Measurements from ENCODE around the gene EMC7. TPM values are rescaled to one million over a fixed set of nuclear protein-coding genes. Genes with fewer than 3 reads are reported as not detected.
"Not testable (repeated sequence)": the region's sequence is repeated elsewhere in the genome, so short reads cannot be mapped to it uniquely, and the experiment has no call there.

The EMC7 gene
- total RNA-seq, 1 donor from 2014 or later = 55.6 TPM

DNA sequence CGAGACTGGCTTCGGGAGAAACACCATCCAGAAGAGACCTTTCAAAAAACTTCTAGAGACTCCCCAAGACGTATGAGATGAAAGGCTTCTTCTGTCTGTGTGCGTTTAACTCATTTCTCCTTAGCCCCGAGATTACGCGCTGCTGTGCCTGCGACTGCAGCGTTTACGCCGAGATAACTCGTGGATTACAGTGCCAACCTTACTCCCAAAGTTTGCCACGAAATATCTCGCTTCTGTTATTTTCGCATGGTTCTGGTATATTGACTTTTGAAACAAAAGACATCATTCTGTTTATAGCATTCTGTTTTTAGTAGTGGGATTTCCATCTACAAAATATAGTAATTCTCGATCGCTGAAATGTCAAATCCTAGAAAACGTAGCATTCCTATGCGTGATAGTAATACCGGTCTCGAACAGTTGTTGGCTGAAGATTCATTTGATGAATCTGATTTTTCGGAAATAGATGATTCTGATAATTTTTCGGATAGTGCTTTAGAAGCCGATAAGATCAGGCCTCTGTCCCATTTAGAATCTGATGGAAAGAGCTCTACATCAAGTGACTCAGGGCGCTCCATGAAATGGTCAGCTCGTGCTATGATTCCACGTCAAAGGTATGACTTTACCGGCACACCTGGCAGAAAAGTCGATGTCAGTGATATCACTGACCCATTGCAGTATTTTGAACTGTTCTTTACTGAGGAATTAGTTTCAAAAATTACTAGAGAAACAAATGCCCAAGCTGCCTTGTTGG is 688 bp upstream of the EMC7 start:
- no peak for DNase-seq (ENCODE audit: low spot score)
- intact Hi-C loops (cut with DNase I) = loop anchor here (2.0 to 5.0 kb wide), 3 partner anchors 64 to 265 kb away; partner anchors contain the start of genes AVEN and LPCAT4

DNA sequence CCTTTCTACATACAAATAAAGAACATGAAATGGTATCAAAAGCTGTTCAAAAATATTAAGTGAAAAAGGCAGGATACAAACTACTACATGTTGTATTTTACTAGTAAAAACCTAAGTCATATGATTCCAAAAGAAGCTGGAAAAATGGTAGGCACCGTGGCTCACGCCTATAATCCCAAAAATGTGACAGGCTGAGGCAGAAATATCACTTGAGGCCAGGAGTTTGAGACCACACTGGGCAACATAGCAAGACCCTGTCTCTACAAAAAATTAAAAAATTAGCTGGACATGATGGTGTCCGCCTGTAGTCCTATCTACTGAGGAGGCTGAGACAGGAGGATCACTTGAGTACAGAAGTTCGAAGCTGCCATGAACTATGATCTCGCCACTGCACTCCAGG is 1.7 kb downstream of the EMC7 start:
- intact Hi-C loops (cut with DNase I) = loop anchor here (5.0 kb wide), 2 partner anchors 107 to 267 kb away; partner anchors contain the start of gene LPCAT4
- DNase-seq (ENCODE audit: low spot score) = no peak

DNA sequence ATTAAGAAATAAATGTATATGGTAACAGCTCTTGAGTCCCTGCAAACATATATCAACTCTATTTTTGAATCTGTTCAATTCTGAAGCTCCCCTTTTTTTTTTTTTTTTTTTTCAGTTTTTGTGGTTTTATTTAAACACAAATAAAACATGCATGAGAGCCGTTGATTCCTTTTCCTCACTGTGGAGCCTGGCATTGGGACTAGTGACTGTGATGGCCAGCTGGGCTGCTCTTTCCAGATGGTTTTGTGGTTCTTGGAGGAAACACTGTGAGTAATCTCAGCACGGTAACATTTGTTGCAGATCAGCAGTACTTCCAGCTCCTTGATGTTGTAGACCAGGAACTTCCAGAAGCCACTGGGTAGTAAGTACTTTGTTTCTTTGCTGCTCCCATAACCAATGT is 15.9 kb downstream of the EMC7 start:
- no peak for DNase-seq (ENCODE audit: low spot score)
- intact Hi-C loops (cut with DNase I) = no loop called here

DNA sequence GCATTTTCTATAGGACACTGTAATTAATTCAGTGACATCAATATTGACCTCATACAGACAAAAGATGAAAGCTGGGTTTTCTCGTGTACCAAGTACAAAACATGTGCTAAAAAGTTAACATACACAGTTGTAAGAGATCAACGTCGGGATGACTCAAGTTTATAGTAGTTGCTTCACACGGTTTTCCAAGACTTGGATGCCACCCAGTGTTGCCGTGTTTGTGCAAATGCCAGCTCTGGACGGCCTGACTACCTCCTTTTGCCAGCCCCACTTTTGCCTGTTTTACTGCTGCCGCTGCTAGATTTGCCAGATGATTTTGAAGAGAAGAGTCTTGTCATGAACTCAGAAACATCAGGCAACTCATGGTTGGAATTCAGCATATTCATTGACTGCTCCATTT is 17.6 kb downstream of the EMC7 start:
- intact Hi-C loops (cut with DNase I) = no loop called here
- DNase-seq (ENCODE audit: low spot score) = no peak

DNA sequence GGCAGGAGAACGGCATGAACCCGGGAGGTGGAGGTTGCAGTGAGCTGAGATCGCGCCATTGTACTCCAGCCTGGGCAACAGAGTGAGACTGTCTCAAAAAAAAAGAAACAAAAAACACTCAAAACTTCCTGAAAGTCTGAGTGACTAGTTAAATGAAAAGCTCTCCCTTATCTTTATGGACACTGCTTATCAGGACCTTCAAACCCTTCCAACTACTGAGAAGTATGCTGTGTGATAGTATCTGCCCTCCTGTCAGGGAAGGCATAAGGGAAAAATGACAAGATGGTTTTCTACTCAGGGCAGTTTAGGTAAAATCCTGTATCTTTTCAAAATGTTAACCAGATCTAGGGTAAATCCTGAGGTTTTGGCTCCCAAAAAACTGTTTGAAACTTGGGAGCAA is 21.8 kb downstream of the EMC7 start:
- no peak for DNase-seq (ENCODE audit: low spot score)
- intact Hi-C loops (cut with DNase I) = no loop called here

DNA sequence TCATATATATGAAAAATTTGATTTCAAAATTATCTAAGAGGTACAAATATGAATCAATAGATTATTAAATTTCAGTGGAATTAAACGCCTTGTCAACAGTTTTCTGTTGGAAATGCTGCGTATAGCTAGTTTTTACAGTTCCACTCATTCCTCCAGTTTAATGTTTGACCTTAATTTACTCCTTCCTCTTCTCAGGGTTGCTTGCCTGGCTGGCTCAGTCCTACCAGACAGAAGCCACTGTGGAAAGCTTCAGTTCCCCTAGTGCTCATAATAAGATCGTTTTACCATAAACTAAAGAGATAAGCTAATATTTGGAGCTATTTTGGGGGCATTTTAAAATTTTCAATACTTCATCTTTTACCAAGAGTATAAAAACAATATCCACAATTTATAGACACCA is 22.8 kb downstream of the EMC7 start:
- intact Hi-C loops (cut with DNase I) = no loop called here
- no peak for DNase-seq (ENCODE audit: low spot score)

DNA sequence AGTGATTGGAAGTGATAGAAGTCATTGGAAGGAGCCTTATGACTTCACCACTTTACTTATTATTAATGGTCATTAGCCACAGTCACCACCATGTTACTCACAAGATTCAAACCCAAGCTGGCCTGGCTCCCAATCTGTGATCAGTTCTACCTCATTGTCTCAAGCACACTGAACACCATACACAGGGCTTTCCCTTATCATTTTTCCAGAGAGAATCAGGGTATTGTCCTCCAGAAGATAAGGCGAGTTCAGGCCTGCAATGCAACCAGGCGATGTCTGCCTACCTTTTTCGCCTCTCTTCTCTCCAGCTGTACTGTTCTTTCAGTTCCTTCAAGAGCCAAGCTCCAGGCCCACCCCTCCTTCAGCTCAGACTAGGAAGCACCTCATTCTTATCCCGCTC is 24.9 kb downstream of the EMC7 start:
- intact Hi-C loops (cut with DNase I) = no loop called here
- no peak for DNase-seq (ENCODE audit: low spot score)

DNA sequence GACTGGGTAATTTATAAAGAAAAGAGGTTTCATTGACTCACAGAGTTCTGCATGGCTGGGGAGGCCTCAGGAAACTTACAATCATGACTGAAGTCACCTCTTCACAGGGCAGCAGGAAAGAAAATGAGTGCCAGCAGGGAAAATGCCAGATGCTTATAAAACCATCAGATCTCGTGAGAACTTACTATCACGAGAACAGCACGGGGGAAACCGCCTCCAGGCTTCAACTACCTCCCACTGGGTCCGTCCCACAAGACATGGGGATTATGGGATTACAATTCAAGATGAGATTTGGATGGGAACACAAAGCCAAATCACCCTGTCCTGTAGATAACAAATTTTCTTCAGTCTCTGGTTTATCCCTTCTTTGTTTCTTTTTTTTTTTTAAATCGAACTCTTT is 31.7 kb downstream of the EMC7 start:
- intact Hi-C loops (cut with DNase I) = no loop called here
- no peak for DNase-seq (ENCODE audit: low spot score)

DNA sequence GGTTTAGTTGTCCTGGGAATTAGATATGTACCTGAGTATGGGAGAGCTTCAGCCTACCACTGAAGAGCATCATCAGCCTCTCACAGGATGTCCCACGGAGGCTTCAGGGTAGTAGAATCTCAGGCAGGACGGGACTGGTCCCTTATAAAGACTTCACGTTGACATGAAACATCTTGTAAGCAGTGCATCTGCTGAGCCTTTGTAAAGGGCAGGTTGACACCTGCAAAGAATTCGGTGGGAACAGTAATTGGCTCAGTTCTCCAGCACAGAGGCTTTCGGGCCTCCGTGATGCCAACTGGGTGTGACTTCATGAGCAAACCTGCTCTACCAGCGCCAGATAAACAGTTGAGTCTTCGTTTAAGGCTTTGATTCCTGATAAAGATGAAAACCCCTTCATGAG is 35.7 kb downstream of the EMC7 start:
- no peak for DNase-seq (ENCODE audit: low spot score)
- intact Hi-C loops (cut with DNase I) = no loop called here

DNA sequence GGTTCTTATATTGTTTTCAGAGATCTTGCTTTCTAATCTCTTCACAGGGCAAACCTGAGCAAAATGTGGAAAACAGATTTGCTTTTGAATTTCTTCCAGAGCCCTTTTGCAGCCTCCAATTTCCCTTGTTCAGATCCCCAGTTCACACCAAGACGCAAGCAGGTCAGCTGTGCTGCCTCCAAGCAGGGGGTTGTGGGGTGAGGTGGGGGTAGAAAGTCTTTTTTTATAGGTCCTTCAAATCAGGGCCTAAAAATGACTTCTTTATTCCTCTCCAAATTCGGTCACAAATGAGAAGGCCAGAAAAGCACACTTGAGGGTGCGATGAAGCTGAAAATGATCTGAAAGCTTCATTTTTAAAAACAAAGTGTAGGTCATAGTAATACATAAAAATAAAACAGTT is 36.4 kb downstream of the EMC7 start:
- intact Hi-C loops (cut with DNase I) = no loop called here

DNA sequence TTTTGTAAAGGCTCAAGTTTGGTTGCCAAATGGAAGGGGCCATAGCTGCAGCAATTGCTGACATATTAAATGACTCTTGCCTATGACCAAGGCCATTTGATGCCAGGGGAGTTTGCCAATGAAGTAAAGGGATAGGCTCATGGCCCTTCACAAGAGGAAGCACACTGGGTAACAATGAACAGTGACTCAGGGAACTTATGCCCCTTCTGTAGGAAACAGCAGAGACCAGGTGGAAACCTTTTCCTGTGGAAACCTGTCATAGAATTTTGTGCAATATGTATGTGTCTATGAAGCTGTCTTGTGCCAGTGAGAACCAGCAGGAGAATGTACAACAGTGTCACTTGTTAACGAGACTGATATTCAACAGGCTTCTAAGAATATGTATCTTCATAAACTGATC is 37.2 kb downstream of the EMC7 start:
- intact Hi-C loops (cut with DNase I) = no loop called here
- DNase-seq (ENCODE audit: low spot score) = no peak

More for the DNA sequence above, 36.4 kb downstream of the EMC7 start:
- no peak for DNase-seq (ENCODE audit: low spot score)

DNA sequence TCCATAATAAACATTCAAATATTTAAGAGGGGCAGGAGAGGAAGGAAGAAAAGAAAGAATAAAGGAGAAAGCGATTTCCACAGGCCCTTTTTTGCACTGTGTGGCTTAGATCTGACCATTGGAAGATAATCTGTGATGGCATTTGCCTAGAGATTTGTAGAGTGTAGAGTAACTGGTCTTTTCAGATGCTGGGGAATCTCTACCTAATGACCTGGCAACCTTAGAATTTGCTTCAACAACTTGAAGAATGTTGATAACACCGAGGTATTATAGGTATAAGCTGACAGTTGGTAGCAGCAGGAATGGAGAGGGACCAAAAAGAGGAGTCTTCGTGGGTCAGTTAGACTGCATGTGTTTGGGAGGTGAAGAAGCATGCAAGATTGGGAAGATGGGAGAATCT is 41.7 kb downstream of the EMC7 start:
- no peak for DNase-seq (ENCODE audit: low spot score)
- intact Hi-C loops (cut with DNase I) = no loop called here

DNA sequence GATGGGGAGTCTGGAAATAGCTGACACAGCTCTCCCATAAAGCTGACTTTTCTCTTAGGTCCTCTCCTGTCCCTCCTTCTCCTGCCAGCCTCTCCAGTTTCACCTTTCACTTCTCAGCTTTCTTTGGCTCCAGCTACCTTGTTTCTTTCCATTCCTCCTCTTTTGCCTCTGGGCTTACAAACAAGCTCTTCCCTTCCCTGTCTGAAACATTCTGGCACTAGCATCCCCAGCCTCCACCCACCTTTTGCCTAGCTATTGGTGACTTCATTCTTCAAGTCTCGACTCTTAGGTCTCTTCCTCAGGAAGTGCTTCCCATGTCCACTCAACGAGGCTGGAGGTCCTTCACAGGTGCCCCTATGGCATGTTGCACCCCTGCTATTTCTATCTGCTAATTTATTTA is 42.2 kb downstream of the EMC7 start:
- intact Hi-C loops (cut with DNase I) = no loop called here
- no peak for DNase-seq (ENCODE audit: low spot score)

DNA sequence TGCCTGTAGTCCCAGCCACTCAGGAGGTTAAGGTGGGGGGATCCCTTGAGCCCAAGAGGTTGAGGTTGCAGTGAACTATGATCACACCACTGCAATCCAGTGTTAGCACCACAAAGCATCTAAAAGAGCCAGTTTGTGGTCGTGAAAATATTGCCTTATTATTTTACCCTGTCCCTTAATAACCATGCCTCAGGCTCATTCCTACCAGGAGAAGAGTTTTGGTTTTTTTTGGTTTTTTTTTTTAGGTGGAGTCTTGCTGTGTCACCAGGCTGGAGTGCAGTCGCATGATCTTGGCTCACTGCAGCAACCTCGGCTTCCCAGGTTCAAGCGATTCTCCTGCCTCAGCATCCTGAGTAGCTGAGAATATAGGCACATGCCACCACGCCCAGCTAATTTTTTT is 44.8 kb downstream of the EMC7 start:
- intact Hi-C loops (cut with DNase I) = no loop called here
- DNase-seq (ENCODE audit: low spot score) = no peak

DNA sequence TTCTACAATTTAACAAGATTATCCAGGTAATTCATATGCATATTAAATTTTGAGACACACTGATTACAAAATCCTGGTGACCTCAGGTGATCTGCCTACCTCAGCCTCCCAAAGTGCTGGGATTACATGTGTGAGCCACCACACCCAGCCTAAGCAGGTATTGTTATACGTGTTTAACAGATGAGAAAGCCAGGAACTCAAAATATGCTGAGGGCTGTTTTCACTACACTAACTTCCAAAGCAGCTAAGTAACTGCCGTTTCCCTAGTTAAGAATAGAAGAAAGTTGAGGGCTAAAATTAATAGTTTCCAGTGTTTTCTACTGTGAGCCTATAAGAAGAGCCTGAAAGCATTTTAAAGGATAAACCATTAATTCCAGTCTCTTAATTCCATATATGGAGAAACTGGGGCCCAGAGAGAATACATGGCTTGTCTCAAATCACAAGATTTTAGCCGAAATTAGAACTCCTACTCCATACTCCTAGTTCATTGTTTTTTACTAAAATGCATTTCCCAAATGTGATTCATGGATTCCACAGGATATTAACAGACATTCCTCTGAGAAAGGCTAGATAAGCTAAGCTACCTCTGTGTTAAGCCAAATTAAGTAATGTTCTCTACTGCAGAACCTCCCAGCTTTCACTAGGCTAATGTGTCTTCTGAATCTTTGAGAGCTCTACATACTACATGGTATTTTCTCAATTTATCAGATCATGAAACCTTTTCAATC is 45.6 kb downstream of the EMC7 start:
- DNase-seq (ENCODE audit: low spot score) = no peak
- intact Hi-C loops (cut with DNase I) = no loop called here

DNA sequence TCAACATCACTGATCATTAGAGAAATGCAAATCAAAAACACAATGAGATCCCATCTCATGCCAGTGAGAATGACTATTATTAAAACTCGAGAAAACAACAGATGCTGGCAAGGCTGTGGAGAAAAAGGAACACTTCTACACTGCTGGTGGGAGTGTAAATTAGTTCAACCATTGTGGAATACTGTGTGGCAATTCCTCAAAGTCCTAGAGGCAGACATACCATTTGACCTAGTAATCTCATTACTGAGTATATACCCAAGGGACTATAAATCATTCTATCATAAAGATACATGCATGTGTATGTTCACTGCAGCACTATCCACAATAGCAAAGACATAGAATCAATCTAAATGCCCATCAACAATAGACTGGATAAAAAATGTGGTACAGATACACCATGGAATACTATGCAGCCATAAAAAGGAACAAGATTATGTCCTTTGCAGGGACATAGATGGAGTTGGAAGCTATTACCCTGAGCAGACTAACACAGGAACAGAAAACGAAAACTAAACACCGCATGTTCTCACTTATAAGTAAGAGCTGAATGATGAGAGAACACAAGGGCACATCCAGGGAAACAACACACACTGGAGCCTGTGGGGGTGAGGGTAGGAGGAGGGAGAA is 47.5 kb downstream of the EMC7 start:
- intact Hi-C loops (cut with DNase I) = no loop called here
- no peak for DNase-seq (ENCODE audit: low spot score)

DNA sequence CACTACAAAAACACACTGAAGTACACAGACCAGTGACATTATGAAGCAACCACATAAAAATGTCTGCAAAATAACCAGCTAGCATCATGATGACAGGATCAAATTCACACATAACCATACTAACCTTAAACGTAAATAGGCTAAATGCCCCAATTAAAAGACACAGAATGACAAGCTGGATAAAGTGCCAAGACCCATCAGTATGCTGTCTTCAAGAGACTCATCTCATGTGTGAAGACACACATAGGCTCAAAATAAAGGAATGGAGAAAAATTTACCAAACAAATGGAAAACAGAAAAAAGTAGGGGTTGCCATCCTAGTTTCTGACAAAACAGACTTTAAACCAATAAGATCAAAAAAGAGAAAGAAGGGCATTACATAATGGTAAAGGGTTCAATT is 51.3 kb downstream of the EMC7 start:
- intact Hi-C loops (cut with DNase I); DNase-seq (ENCODE audit: low spot score): not testable (repeated sequence)

DNA sequence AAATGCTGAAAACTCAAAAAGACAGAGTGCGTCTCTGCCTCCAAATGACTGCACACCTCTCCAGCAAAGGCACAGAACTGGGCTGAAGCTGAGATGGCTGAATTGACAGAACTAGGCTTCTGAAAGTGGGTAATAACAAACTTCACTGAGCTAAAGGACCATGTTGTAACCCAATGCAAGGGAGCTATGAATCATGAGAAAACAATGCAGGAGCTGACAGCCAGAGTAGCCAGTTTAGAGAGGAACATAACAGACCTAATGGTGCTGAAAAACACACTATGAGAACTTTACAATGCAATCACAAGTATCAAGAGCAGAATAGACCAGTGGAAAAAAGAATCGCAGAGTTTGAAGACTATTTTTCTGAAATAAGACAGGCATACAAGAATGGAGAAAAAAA is 52.5 kb downstream of the EMC7 start:
- no peak for DNase-seq (ENCODE audit: low spot score)
- intact Hi-C loops (cut with DNase I) = no loop called here

DNA sequence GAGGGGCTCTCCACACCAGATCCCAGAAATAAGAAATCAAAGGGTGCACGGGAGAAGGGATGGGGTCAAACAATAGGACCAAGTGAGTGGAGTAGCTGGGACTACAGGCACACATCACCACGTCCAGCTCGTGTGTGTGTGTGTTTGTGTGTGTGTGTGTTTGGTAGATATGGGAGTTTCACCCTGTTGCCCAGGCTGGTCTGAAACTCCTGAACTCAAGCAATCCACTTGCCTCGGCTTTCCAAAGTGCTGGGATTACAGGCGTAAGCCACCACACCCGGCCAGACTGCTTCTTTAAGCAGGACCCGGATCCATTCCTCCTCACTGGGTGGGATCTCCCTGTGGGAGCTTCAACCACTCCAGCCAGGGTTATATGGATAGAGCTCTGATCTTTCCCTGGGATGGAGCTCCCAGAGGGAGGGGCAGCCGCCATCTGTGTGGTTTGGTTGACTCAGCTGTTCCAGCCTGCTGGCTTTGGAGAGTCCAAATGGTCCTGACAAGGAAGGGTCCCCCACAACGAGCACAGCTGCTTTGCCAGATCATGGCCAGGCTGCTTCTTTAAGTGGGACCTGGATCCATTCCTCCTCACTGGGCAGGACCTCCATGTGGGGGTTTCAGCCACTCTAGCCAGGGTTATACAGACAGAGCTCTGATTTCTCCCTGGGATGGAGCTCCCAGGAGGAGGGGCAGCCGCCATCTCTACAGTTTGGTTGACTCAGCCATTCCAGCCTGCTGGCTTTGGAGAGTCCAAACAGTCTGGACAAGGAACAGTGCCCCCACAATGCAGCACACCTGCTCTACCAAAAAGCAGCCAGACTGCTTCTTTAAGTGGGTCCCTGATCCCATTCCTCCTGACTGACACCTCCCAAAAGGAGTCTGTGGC is 53.5 kb downstream of the EMC7 start:
- intact Hi-C loops (cut with DNase I) = no loop called here
- DNase-seq (ENCODE audit: low spot score) = no peak
